T-helper 1 cell treated with Interleukin-12 subunit alpha and Interleukin-12 subunit beta and Interleukin-4 antibody, amounts not matched to agents 30 μg/mL and 1 μg/mL, for 36 hours (primary cell): ENCODE results near the gene PPP1R14B.
"Not testable (repeated sequence)": the region's sequence is repeated elsewhere in the genome, so short reads cannot be mapped to it uniquely, and the experiment has no call there.

Experiments
- H3K27ac Mint-ChIP-seq: one replicate; pipeline ENCODE4 v1.8.0; 2021; ENCODE audit warnings: mild to moderate bottlenecking, mixed read lengths
- H3K27me3 Mint-ChIP-seq: one replicate; pipeline ENCODE4 v1.8.0; 2021; ENCODE audit warnings: low read depth, mixed read lengths
- H3K36me3 Mint-ChIP-seq: one replicate; pipeline ENCODE4 v1.8.0; 2021; ENCODE audit warnings: low read depth, mixed read lengths
- H3K4me1 Mint-ChIP-seq: one replicate; pipeline ENCODE4 v1.8.0; 2021; ENCODE audit warnings: low read depth, mixed read lengths
- H3K4me3 Mint-ChIP-seq: one replicate; pipeline ENCODE4 v1.8.0; 2021; ENCODE audit warnings: mild to moderate bottlenecking, moderate library complexity, mixed read lengths
- H3K9me3 Mint-ChIP-seq: one replicate; pipeline ENCODE4 v1.8.0; 2021; ENCODE audit warnings: mixed read lengths

The PPP1R14B gene

DNA sequence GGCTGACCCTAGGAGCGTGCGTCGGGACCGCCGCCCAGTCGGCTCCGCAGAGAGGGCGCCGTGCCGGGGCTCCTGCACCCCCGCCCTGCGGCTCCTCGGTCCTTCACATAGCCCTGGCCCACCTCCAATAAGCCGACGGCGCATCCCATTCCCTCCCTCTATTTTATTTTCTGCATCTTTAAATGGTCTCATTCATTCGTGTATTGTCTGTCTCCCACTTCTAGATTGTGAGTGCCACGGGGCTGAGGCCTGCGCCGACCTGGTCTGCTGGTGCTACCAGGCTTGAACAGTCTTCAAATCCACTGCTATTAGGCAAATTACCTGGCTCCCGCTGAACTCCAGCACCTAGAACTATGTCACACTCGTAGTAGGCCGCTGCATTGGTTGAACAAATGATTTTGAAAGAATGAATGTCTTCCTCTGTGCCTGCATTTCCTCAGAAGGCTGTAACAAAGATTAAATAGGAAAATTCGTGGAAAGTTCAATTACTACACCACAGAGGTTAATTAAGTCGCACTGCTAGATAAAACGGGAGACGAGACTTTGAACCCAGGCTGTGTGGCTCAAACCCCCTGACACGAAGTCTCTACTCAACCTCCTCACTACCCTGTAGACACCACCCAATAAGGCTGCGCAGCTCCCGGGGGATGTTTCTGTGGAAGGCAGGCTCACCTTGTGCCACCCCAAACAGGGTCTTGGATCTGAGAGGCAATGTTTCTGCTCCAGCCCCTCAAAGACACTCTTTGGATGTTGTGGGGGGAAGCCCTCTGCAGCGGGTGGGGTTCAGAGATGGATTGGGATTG, 1.2 kb upstream of the PPP1R14B start:
- H3K4me3 Mint-ChIP-seq = peak overlapping the region; percentile 75
- no peaks in the 10 kb centered on the region for H3K27me3 Mint-ChIP-seq
- H3K4me1 Mint-ChIP-seq = peaks cover 29% of the 10 kb centered on the region
- no peaks in the 10 kb centered on the region for H3K9me3 Mint-ChIP-seq
- H3K36me3 Mint-ChIP-seq = no peaks in the 10 kb centered on the region
- H3K27ac Mint-ChIP-seq = peak overlapping the region; percentile 36

DNA sequence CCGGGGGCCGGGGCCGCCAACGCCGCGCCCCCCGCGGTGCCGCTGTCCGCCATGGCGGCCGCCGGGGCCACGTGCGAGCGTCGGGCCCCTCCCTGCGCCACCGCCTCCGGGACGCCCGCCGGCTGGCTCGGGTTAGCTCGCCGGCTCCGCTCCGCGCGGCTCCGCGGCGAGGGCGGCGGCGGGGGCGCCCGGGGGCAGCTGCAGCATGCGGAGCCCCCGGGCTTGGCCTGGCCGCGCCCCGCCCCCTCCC, 197 bp downstream of the PPP1R14B start:
- H3K9me3 Mint-ChIP-seq, H3K27ac Mint-ChIP-seq, H3K27me3 Mint-ChIP-seq, H3K36me3 Mint-ChIP-seq: not testable (repeated sequence)
- Mint-ChIP-seq H3K4me3 (peak overlapping the region; percentile 88), H3K4me1 (peaks cover 28% of the 10 kb centered on the region)

GRCh38 chr11:64245797-64246620, 734 bp downstream of the PPP1R14B start:
- H3K4me1 Mint-ChIP-seq = peaks cover 28% of the 10 kb centered on the region
- H3K9me3 Mint-ChIP-seq = no peaks in the 10 kb centered on the region
- no peaks in the 10 kb centered on the region for H3K36me3 Mint-ChIP-seq
- H3K27ac Mint-ChIP-seq = peak overlapping the region; percentile 79
- no peaks in the 10 kb centered on the region for H3K27me3 Mint-ChIP-seq
- H3K4me3 Mint-ChIP-seq = peak overlapping the region; percentile 87

- peaks cover 31% of the 10 kb centered on the region for H3K4me1 Mint-ChIP-seq
- H3K27me3 Mint-ChIP-seq = no peaks in the 10 kb centered on the region
- H3K36me3 Mint-ChIP-seq = no peaks in the 10 kb centered on the region
- peak overlapping the region; percentile 79 for H3K27ac Mint-ChIP-seq
- no peaks in the 10 kb centered on the region for H3K9me3 Mint-ChIP-seq
- peak overlapping the region; percentile 87 for H3K4me3 Mint-ChIP-seq
These were observed 1.3 kb downstream of the PPP1R14B start for GRCh38 chr11:64245401-64245796.

DNA sequence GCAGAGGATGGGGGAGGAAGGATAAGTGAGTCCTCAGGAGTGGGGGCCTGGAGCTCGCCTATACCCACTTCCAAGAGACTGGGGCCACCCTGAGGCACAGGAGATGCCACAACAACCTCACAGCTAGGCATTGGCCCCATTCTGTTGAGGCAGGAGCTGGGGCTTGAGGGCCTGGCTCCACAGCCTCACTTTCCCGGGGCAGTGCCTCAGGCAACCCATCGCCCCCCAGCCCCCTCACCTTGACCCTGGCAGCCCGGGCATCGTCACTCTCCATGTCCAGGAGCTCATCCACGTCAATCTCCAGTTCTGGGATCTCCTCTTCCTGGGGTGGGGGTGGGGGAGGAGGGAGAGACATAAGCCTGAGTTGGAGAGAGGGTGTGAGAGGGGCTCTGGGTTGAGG, 1.8 kb downstream of the PPP1R14B start:
- no peak overlapping the region for H3K27ac Mint-ChIP-seq
- peaks cover 2% of the 10 kb centered on the region for H3K36me3 Mint-ChIP-seq
- no peaks in the 10 kb centered on the region for H3K9me3 Mint-ChIP-seq
- no peaks in the 10 kb centered on the region for H3K27me3 Mint-ChIP-seq
- peaks cover 32% of the 10 kb centered on the region for H3K4me1 Mint-ChIP-seq
- H3K4me3 Mint-ChIP-seq = peak overlapping the region; percentile 87

- peak overlapping the region; percentile 95 for H3K4me3 Mint-ChIP-seq
- no peak overlapping the region for H3K27ac Mint-ChIP-seq
- no peaks in the 10 kb centered on the region for H3K9me3 Mint-ChIP-seq
- peaks cover 2% of the 10 kb centered on the region for H3K36me3 Mint-ChIP-seq
- H3K4me1 Mint-ChIP-seq = peaks cover 28% of the 10 kb centered on the region
- H3K27me3 Mint-ChIP-seq = no peaks in the 10 kb centered on the region
These were observed 2.6 kb downstream of the PPP1R14B start for GRCh38 chr11:64244107-64244506.

DNA sequence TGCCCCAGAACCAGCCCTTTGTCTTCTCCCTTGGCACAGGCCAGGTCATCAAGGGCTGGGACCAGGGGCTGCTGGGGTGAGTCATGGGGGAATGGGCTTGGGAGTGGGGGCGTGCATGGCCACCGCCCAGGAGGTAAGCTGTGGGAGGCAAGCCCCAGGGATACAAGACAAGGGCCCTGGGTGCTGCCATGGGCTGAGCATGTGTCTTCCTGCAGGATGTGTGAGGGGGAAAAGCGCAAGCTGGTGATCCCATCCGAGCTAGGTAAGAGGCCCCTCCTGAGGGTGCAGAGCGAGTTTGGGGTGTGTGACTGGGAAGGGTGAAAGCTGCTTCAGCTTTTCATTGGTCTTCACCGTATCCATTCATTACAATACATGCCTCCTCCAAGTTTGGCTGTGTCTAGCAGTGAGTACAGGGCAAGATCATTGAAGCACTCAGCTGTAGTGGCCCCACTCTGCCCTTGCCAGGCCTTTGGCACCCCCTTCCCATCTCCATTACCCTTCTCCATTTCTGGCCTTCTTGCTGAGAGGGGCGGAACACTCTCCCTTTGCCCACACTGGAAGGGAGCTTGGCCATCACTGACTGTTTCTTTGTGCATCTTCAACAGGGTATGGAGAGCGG, 3.4 kb downstream of the PPP1R14B start:
- H3K4me1 Mint-ChIP-seq = peaks cover 29% of the 10 kb centered on the region
- peak overlapping the region; percentile 95 for H3K4me3 Mint-ChIP-seq
- no peaks in the 10 kb centered on the region for H3K27me3 Mint-ChIP-seq
- H3K36me3 Mint-ChIP-seq = peaks cover 6% of the 10 kb centered on the region
- peak overlapping the region; percentile 67 for H3K27ac Mint-ChIP-seq
- H3K9me3 Mint-ChIP-seq = no peaks in the 10 kb centered on the region

GRCh38 chr11:64241491-64242374, 5.0 kb downstream of the PPP1R14B start:
- H3K4me3 Mint-ChIP-seq = peak overlapping the region; percentile 95
- no peaks in the 10 kb centered on the region for H3K9me3 Mint-ChIP-seq
- peaks cover 24% of the 10 kb centered on the region for H3K4me1 Mint-ChIP-seq
- H3K27ac Mint-ChIP-seq = peak overlapping the region; percentile 97
- H3K36me3 Mint-ChIP-seq = peaks cover 11% of the 10 kb centered on the region
- H3K27me3 Mint-ChIP-seq = no peaks in the 10 kb centered on the region

- H3K27me3 Mint-ChIP-seq = no peaks in the 10 kb centered on the region
- H3K9me3 Mint-ChIP-seq = no peaks in the 10 kb centered on the region
- H3K36me3 Mint-ChIP-seq = peaks cover 11% of the 10 kb centered on the region
- H3K4me3 Mint-ChIP-seq = peak overlapping the region; percentile 95
- peak overlapping the region; percentile 97 for H3K27ac Mint-ChIP-seq
- peaks cover 24% of the 10 kb centered on the region for H3K4me1 Mint-ChIP-seq
These were observed 5.6 kb downstream of the PPP1R14B start for GRCh38 chr11:64241241-64241490.

DNA sequence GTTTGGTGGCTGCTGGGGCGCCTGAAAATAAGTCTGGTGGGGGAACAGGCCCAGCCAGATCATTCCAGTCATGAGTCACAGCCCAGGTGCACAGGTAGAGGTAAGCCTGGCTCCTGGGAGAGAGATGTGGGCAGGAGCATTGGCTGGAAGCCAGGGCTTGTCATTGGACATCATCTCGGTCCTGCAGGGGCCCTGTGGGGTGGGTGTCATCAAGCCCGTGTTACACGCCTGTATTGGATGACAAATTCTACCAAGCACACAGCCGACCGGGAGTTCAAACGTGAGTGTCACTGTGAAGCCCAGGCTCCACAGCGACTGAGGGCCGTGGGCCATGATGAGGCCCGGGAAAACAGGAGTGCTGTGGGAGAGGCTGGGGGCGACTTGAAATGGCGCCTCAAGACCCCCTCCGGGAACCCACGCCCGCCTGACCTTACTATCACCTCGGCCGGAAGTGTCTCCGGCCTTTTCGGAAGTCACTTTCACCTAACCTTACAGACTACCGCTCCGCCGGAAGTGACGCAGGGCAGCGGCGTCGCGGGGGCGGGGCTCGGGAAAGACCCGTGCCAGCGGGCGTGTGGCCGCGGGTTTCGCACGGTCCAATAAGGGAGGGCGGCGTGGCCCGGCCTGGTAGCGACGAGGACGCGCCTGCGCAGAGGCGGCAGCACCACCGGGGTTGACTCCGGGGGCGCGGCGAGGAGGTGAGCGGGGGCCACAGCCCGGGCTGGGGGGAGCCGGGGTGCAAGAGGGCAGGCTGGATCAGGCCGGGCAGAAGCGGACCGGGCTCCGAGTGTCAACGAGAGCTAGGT, 6.1 kb downstream of the PPP1R14B start, which contains the start of gene FKBP2:
Gene FKBP2 (plus strand): TSS at position 661 of the 806 bp plus-strand sequence. CDS start 1,293 bp downstream, outside the sequence.
- Mint-ChIP-seq H3K27ac (peak within 1 kb of the TSS; percentile 97), H3K27me3 (no peaks in the 10 kb centered on the region), H3K4me3 (peak within 1 kb of the TSS; percentile 95), H3K9me3 (no peaks in the 10 kb centered on the region), H3K36me3 (peaks cover 11% of the 10 kb centered on the region), H3K4me1 (peaks cover 24% of the 10 kb centered on the region)

GRCh38 chr11:64239662-64240434, 6.9 kb downstream of the PPP1R14B start:
- H3K27me3 Mint-ChIP-seq = no peaks in the 10 kb centered on the region
- peak overlapping the region; percentile 95 for H3K4me3 Mint-ChIP-seq
- peaks cover 27% of the 10 kb centered on the region for H3K4me1 Mint-ChIP-seq
- H3K9me3 Mint-ChIP-seq = no peaks in the 10 kb centered on the region
- peak overlapping the region; percentile 97 for H3K27ac Mint-ChIP-seq
- peaks cover 11% of the 10 kb centered on the region for H3K36me3 Mint-ChIP-seq

- Mint-ChIP-seq H3K36me3 (peaks cover 11% of the 10 kb centered on the region), H3K4me1 (peaks cover 27% of the 10 kb centered on the region), H3K27ac (peak overlapping the region; percentile 52), H3K4me3 (no peak overlapping the region), H3K27me3 (no peaks in the 10 kb centered on the region), H3K9me3 (no peaks in the 10 kb centered on the region)
These were observed 7.7 kb downstream of the PPP1R14B start for GRCh38 chr11:64238999-64239398.

DNA sequence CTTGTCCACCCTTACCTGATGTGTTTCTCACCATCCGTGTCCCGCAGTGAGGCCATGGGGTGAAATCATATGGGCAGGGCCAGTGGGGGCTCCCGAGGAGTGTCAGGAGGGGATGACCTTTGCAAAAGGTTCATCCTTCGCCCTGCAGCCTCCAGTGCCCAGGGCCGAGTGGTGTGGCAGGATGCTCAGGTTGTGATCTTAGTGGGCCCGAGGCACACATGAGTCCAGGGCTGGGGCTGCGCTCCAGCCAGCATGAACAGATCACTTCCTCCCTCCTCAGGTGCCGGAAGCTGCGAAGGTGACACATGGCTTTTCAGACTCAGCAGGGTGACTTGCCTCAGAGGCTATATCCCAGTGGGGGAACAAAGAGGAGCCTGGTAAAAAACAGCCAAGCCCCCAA, 8.7 kb downstream of the PPP1R14B start:
- Mint-ChIP-seq H3K4me1 (peaks cover 28% of the 10 kb centered on the region), H3K27ac (no peak overlapping the region), H3K27me3 (no peaks in the 10 kb centered on the region), H3K9me3 (no peaks in the 10 kb centered on the region), H3K4me3 (no peak overlapping the region), H3K36me3 (peaks cover 11% of the 10 kb centered on the region)
